C4-2B (cell line): Measurements from ENCODE around the gene GRB2.

Experiments used
- CTCF ChIP-seq: fragments of 450-650 bp; conservative IDR thresholded peaks from 2 replicates; pipeline ENCODE4 v1.5.1; 2017; ENCODE audit warnings: mild to moderate bottlenecking
- ZFX ChIP-seq: fragments of 450-650 bp; IDR thresholded peaks from 2 replicates; pipeline ENCODE4 v1.6.1; 2017

- no peak for TF ChIP-seq CTCF
- no peak for TF ChIP-seq ZFX
Measured at GRCh38 chr17:75350706-75351105, 54.8 kb downstream of the GRB2 start.
